ENCODE measurements around the gene TAF4. TPM values are rescaled to one million over a fixed set of nuclear protein-coding genes. Genes with fewer than 3 reads are reported as not detected.

Gene TAF4
- total RNA-seq, 1 donor from 2014 or later = 11.5 TPM

GRCh38 chr20:62008643-62009183, 57.0 kb downstream of the TAF4 start:
- no peak for TF ChIP-seq CTCF (IDR thresholded peaks at IDR 0.05)
- no peaks in the 10 kb centered on the region for H3K27me3 Mint-ChIP-seq (ENCODE audit: low read depth)
- no peak for DNase-seq (ENCODE audit: low spot score)
- H3K9me3 Mint-ChIP-seq (ENCODE audit: low read depth) = no peaks in the 10 kb centered on the region
- no peak overlapping the region for H3K4me3 Mint-ChIP-seq (ENCODE audit: unreplicated experiment)
- peaks cover 13% of the 10 kb centered on the region for H3K36me3 Mint-ChIP-seq (ENCODE audit: low read depth)
- peaks cover 7% of the 10 kb centered on the region for H3K4me1 Mint-ChIP-seq (ENCODE audit: low read depth)
- no peak overlapping the region for H3K27ac Mint-ChIP-seq (ENCODE audit: unreplicated experiment)

GRCh38 chr20:62007127-62007647, 58.5 kb downstream of the TAF4 start:
- TF ChIP-seq CTCF (IDR thresholded peaks at IDR 0.05) = no peak
- H3K36me3 Mint-ChIP-seq (ENCODE audit: low read depth) = peaks cover 14% of the 10 kb centered on the region
- no peak overlapping the region for H3K27ac Mint-ChIP-seq (ENCODE audit: unreplicated experiment)

GRCh38 chr20:62006482-62006881, 59.2 kb downstream of the TAF4 start:
- Mint-ChIP-seq H3K36me3 (ENCODE audit: low read depth) (peaks cover 21% of the 10 kb centered on the region), H3K9me3 (ENCODE audit: low read depth) (no peaks in the 10 kb centered on the region), H3K4me1 (ENCODE audit: low read depth) (peaks cover 7% of the 10 kb centered on the region), H3K27ac (ENCODE audit: unreplicated experiment) (no peak overlapping the region), H3K27me3 (ENCODE audit: low read depth) (no peaks in the 10 kb centered on the region), H3K4me3 (ENCODE audit: unreplicated experiment) (no peak overlapping the region)
- DNase-seq (ENCODE audit: low spot score) = no peak
- no peak for TF ChIP-seq CTCF (IDR thresholded peaks at IDR 0.05)

More at GRCh38 chr20:62007127-62007647, 58.5 kb downstream of the TAF4 start:
- H3K27me3 Mint-ChIP-seq (ENCODE audit: low read depth) = no peaks in the 10 kb centered on the region
- H3K4me3 Mint-ChIP-seq (ENCODE audit: unreplicated experiment) = no peak overlapping the region
- H3K9me3 Mint-ChIP-seq (ENCODE audit: low read depth) = no peaks in the 10 kb centered on the region
- peaks cover 7% of the 10 kb centered on the region for H3K4me1 Mint-ChIP-seq (ENCODE audit: low read depth)
- no peak for DNase-seq (ENCODE audit: low spot score)

DNA sequence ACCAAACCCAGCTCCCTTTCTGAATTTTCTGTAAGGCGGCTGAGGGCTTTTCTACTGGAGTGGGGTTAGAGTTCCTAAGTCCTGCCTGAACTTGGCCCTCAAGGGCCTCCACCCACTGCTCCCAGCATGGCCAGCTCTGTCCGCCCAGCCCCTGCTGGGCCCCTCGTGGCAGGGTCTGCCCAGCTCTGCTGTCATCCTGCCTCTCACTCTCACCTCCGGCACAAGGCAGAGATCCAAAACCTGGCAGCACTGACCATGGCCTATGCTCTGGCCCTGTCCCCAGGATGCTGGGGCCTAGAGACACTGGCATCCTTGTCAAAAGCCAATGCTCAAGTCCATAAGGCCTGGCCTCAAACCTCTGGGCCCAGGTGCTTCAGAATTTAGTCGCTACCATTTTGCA, 61.1 kb downstream of the TAF4 start:
- H3K27me3 Mint-ChIP-seq (ENCODE audit: low read depth) = no peaks in the 10 kb centered on the region
- H3K4me3 Mint-ChIP-seq (ENCODE audit: unreplicated experiment) = no peak overlapping the region
- no peaks in the 10 kb centered on the region for H3K4me1 Mint-ChIP-seq (ENCODE audit: low read depth)
- H3K9me3 Mint-ChIP-seq (ENCODE audit: low read depth) = no peaks in the 10 kb centered on the region
- no peak for TF ChIP-seq CTCF (IDR thresholded peaks at IDR 0.05)
- DNase-seq (ENCODE audit: low spot score) = no peak
- no peak overlapping the region for H3K27ac Mint-ChIP-seq (ENCODE audit: unreplicated experiment)
- H3K36me3 Mint-ChIP-seq (ENCODE audit: low read depth) = peaks cover 33% of the 10 kb centered on the region

DNA sequence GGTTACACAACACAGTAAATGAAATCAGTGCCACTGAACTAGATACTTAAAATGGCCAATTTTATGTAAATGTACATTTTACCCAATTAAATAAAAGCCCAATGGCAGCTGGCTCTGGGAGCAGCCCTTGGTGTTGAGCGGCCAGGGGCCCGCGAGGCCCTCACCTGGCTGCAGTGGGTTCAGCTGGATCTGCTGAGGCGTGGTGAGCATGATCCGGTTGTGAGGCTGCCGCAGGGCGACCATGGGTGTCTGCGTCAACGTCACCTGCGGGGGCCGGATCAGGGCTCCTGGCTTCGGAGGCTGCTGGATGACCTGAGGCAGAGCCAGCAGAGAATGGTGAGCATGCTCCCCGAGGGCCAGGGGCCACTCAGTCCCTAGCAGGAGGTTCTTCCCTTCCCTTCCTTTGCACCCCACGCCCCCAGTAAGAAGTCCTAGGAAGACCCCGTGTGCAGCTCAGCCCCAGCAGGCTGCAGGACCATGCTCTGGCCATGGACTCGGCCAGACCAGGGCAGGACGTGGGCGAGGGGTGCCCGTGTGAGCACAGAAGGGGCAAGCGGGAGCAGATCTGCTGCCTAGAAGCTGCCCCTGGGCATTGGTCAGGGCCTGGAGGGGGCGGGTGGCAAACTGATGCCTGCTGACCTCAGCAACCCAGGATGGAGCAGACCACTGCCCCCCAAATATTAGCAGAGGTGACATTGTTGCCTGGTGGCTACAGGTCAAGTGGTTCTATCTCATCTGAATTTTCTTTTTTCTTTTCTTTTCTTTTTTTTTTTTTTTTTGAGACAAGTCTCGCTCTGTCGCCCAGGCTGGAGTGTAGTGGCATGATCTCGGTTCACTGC, 61.9 kb downstream of the TAF4 start:
- H3K27ac Mint-ChIP-seq (ENCODE audit: unreplicated experiment) = no peak overlapping the region
- no peaks in the 10 kb centered on the region for H3K27me3 Mint-ChIP-seq (ENCODE audit: low read depth)
- H3K4me1 Mint-ChIP-seq (ENCODE audit: low read depth) = no peaks in the 10 kb centered on the region
- peaks cover 38% of the 10 kb centered on the region for H3K36me3 Mint-ChIP-seq (ENCODE audit: low read depth)
- no peak for DNase-seq (ENCODE audit: low spot score)
- H3K9me3 Mint-ChIP-seq (ENCODE audit: low read depth) = no peaks in the 10 kb centered on the region
- H3K4me3 Mint-ChIP-seq (ENCODE audit: unreplicated experiment) = no peak overlapping the region
- no peak for TF ChIP-seq CTCF (IDR thresholded peaks at IDR 0.05)

Measured in chondrocyte (in vitro differentiated cells).